Stimulated activated naive CD8-positive, alpha-beta T cell treated with anti-CD3 and anti-CD28 coated beads, Interleukin-15, Interleukin-2, amounts not matched to agents 100 U/mL and 50 U/mL, for 24 hours (primary cell): ENCODE results near the gene RWDD2A.
"Not testable (repeated sequence)": the region's sequence is repeated elsewhere in the genome, so short reads cannot be mapped to it uniquely, and the experiment has no call there.

Experiments used
- ATAC-seq: fragments of 150-1000 bp; cut with Tn5 transposase; one replicate; pipeline ENCODE4 v1.10.0; 2021
- DNase-seq: peaks from one replicate; pipeline ENCODE4 v3.0.0; 2021

Gene RWDD2A

DNA sequence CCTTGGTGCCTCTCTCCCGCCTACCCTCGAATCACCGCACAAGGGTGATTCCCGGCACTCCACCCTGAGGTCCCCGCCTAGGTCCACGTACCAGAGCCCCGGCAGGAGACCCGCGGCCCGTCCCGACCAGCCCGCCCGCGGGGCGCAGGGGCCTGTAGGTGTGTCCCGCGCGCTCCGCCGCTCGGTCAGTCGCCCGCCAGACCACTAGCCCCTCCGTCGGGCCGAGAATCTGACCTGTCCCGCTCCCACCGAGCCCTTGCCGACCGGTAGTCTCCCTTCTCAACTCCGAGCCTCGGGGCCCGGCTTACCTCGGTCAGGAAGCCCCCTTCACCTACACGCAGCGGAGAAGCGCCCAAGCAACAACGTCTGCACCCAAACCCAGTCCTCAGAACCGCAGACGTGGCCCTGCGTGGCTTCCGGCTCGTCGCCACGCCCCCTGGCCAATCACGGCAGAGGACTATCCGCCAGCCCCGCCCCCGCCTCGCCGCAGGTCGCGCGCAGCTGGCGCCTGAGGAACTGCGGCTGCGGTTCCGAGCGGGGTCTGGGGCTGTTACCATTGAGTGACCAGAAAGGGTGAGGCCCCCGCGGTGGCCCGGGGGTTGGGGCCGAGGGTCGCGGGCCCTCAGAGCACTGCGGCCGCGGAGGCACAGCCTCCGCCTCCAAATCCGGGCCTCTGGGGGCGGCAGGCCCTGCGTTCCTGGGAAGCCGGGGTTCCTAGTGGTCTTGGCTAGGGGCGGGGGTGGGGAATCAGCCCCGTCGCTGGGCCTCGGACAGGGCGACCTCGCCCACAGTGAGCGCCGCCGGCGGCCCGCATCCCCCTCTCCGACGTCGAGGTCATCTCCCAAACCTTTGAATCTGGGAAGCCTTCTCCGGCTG, at the start of gene RWDD2A, which contains the start of gene PGM3:
RWDD2A (plus strand) TSS at position 487 of the 876 bp plus-strand sequence. CDS start 1,095 bp downstream, outside the sequence.
PGM3 (minus strand) TSS at position 395 of the 876 bp plus-strand sequence. CDS start 2,253 bp downstream, outside the sequence.
- ATAC-seq (peak; percentile 98), DNase-seq (peak; percentile 90)

DNA sequence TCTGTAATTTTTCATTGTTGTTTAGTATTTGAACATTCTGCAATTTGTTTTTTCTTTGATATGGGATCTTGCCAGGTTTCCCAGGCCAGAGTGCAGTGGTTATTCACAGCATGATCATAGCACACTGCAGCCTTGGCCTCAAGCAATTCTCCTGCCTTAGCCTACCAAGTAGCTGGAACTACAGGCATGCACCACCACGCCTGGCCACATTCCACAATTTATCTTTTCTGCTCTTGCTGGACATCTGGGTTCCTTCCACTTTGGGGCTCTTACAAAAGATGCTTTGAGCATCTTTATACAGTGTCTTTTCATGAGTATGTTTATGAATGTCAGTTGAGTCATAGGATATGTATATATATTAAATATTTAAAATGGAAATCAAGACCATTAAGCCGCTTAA, 42.0 kb upstream of the RWDD2A start:
- no peak for DNase-seq
- no peak for ATAC-seq

DNA sequence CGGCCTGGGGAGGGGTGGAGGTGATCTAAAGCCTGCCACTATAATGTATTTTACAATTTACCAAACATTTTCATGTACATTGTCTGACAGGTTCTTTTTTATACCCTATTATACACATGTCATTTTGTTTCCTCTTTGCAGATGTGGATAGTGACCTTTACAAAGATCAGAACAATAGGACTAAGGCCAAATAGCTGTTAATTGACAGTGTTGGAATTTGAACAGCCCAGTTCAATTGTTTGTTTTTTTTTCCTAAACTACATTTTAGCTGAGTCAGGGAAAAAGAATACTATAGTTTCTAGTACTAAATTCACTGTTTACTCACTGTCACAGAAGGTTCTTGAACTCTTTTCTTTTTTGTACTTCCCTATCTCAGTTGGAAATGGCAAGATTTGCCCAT, 40.2 kb upstream of the RWDD2A start:
- ATAC-seq (no peak), DNase-seq (no peak)

DNA sequence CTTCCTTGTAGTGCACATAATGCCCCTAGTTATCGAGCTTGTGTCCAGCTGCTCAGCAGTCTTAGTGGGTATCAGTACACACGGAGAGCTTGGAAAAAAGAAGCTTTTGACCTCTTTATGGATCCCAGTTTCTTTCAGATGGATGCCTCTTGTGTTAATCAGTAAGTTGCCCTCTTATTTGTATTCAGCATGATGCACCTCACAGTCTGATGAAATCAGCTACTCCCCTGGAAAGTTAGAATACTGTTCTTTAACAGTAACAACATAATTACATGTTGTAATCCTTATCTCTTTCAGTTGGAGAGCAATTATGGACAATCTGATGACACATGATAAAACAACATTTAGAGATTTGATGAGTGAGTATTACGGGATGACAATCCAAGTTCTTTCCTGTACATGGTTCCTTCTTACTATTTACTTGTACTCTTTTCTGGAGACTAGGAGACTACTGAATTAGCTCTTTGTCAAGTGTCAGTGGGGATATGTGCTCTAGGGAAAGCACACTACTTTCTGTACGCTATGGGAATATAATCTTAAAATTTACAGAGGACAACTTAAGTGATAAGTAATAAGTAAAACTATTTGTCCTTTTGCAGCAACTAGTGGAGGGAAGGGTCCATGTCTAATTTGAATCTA, 39.2 kb upstream of the RWDD2A start:
- no peak for ATAC-seq
- DNase-seq, result no peak

DNA sequence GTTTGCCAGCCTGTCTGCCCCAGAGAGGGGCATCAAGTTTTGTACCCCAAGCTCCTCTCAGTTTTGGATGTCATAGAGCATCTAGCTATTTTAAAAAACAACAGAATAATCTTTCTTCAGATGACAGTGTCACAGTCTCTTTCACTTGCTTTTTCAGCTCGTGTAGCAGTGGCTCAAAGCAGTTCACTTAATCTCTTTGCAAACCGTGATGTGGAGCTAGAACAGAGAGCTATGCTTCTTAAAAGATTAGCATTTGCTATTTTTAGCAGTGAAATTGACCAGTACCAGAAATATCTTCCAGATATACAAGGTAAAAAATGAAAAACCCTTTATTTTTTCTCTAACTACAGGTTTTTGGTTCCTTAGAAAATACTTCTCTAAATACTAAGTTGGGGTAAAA, 37.4 kb upstream of the RWDD2A start:
- no peak for ATAC-seq

DNA sequence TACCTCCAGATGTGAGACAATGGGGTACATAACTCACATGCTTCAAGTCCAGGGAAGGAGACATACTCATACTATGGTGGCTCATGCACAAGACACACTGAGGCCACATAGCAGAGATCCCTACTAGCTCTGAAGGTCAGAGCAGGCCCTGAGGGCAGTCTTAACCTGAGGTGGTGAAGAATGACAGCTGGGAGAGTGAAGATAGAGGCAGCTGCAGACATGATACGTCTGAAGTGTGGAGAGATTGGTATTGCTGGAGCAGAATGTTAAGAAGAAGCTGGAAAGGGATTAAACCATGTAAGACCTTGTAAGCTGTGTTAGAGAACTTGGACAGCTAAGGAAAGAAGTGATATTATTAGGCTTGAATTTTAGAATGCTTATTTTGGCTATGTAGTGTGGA, 33.0 kb upstream of the RWDD2A start:
- DNase-seq, result no peak
- ATAC-seq, result no peak

More for the DNA sequence above, 37.4 kb upstream of the RWDD2A start:
- DNase-seq, result no peak

DNA sequence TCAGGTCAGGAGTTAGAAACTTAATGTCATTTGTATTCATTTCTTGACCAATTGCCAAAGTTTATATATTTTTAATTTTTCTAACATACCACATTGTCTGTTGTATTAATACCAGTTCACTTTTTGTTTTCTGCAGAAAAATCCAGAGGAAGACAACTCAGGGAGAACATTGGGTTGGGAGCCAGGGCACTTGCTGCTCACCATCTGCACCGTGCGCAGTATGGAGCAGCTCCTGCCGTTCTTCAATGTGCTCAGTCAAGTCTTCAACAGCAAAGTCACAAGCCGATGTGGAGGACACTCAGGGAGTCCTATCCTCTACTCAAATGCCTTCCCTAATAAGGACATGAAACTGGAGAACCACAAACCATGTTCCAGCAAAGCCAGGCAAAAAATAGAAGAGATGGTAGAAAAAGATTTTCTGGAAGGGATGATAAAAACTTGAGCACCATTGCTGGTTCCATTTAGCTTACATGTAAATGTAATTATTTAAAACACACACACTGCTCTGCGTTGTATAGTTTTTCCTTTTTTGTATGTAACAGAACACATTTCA, 25.4 kb upstream of the RWDD2A start:
- ATAC-seq, result no peak
- DNase-seq, result no peak

DNA sequence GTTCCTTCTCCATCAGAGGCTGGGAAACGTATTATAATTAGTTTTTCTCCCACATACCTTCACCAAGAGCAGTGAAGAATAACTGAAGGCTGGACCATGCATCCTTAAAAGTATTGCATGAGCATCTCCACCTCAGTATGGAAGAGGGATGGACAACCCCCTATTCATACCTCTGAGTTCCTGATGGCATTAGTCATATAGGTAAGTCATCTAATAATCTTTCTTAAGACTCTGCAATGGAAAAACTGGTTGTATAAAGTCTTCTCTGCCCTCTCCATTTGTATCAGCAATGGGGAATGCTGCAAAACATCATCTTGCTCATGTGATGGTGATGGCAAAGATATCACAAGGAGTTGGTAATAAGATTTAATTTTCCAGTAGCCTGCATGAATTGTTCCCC, 24.6 kb upstream of the RWDD2A start:
- ATAC-seq (no peak), DNase-seq (no peak)

DNA sequence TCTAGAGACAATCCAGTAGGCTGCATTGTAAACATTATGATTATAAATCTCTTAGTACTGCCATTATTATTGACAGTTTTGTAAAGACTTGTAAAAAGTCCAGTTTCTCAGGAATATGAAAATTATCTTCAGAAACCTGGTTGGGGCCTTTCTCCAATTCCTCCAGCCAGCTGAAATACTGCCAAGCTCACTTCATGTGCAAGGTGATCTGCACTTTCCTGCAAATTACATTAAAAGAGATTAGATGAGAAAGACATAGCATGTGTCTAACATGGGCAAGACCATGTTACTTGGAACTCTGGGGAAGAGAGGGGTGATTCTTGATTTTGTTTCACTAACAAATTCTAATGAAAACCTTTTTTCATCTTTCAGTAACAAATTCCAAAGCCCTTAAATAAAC, 24.1 kb upstream of the RWDD2A start:
- no peak for DNase-seq
- no peak for ATAC-seq

DNA sequence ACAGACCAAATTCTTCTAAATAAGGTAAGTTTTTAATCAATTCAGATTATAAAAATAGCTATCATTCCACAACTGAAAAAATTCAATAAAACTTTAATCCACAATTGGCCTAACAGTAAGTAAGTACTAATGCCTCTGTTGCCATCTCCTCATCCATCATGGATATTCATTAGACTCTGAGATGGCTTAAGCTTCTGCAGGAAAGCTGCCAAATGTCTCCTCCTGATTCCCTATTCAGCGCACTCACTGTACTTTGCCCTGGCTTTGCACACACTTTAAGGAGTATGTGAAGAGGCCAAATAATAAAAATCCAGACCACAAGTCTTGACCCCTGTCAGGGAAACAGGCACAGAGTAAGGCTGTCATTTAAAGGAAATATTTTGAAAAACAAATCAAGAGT, 23.6 kb upstream of the RWDD2A start:
- ATAC-seq, result no peak
- no peak for DNase-seq

DNA sequence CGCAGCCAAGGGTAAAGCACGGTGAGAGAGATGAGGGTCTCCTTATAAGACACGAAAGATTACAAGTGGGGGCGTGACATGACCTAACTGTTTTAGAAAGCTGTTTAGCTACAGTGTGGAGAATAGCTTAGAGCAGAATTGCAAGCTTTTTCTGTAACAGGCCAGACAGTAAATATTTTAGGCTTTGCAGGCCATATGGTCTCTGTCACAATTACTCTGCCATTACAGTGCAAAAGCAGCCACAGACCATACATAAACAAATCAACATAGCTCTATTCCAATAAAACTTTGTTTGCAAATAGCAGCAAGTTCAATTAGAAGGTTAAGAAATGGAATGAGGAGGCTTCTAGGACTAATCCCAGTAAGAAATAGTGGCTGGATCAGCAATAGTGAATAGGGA, 16.9 kb upstream of the RWDD2A start:
- DNase-seq (no peak), ATAC-seq (no peak)

DNA sequence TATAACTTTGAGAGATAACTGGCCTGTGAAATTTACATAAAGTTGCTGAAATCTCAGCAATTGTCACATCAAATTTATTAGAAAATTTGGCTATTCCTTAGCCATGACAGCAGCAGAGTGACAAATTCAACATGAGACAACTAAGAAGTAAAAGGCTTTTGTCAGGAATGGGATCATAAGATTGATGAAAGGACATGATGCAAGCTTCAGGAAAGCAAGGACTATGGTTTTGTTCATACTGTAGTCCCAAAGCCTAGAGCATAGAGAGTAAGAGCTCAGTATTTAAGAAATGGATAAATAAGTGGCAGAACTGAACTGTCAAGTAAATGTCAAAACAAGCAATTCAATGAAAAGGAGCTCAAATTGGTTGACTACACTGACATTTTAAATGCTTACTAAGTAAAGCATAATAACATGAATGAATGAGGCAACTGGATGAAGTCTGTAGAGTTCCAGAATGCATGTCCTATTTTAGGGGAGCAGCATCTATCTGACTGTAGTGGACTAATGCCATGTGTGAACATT, 12.7 kb upstream of the RWDD2A start:
- ATAC-seq (no peak), DNase-seq (no peak)

DNA sequence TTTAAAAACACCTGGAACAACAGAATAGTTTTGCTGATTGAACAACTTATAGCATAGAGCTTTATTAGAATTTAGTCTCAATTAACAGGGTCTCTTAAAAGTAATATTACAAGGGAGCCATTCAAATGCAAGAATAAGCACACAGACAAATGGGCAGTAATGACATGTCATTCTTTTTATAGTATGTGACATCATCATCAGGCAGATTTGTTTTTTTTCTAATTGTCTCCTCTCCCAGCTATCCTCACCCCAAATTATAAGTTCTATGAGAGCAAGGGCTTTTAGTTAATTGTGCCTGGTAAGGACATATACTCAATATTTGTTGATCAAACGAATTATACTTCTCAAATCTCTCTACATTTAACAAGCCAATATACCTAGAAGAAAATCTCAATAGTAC, 11.0 kb upstream of the RWDD2A start:
- no peak for DNase-seq
- ATAC-seq, result no peak

DNA sequence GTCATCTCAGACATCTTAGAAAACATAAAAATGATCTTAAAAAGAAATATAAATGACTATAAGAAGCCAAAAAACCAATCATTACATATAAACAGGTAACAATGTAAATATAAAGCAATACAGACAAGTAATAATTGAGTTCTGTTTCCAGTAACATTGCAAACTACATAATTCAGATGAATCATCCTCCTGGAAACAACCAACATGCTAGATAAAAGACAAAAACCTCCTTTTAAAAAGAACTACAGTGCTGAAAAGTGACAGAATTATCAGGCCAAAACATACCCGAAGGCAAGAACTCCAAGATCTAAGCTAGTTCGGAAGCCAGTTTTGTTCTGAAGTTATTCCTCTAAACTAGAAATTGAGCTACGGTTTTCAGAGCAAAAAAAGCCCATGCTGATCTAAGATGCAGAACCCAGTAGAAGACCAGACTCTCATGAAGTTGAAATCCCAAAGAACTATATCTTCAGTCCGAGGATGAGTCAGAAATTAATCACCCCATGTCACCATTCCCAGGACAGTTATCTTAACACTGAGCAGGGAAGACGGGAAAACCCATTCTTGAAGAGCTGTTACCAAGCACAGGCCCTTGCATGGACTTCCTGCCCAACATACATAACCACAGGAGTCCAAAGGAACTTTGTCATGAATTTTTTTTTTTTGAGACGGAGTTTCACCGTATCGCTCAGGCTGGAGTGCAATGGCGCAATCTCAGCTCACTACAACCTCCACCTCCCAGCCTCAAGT, 9.9 kb upstream of the RWDD2A start:
- ATAC-seq (no peak), DNase-seq (no peak)

DNA sequence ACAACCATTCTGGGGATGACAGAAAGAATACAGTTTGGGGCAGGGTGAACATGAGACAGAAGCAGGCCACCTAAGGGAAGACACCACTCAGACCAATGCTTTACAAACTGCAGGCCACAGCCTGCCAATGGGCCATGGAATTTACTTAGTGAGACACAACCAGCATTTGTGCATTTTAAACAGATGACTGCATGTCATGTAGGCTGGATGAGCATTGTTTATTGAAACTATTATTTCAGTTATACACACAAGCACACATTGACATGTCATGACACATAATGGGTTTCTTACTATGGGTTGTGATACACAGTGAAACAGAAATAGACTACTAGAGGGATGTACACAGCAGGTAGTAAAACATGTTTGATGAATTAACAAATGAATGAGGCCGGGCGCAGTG, 8.1 kb upstream of the RWDD2A start:
- ATAC-seq (no peak), DNase-seq (no peak)

DNA sequence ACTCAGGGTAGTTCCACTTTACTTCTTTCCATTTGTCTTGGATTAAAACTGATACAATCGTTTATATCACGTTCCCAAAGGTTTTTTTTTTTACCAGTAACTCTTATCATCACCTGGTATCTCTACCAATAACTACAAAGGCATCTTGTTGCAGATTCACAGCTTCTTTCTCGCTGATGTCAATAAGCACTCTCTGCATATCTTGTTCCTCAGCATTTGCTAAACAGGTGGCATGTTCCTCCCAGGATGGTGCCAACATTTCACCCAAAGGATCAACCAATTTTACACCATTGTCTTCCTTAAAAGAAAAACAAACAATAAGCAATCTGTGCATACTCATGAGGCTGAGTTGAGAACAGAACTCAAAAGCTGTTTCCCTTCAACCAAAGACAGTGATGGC, 4.7 kb upstream of the RWDD2A start:
- no peak for ATAC-seq
- no peak for DNase-seq

DNA sequence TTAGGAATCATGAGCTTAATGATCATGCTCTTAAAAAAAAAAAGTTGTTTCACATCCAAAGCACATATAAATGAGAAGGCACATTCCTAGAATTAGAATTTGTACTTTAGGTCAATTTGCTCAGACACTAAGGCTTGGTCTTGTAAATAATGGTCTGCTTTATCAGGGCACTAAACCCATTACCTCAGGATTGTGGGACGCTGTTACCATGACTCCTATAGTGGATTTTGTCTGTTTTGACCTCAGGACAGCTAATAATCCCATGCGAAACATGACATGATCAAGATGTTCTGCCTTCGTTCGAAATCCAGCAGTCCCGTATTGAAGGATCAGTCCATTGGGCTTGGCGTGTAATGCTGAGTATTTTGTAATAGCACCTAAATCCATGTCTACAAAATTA, 2.5 kb upstream of the RWDD2A start:
- no peak for DNase-seq
- no peak for ATAC-seq

DNA sequence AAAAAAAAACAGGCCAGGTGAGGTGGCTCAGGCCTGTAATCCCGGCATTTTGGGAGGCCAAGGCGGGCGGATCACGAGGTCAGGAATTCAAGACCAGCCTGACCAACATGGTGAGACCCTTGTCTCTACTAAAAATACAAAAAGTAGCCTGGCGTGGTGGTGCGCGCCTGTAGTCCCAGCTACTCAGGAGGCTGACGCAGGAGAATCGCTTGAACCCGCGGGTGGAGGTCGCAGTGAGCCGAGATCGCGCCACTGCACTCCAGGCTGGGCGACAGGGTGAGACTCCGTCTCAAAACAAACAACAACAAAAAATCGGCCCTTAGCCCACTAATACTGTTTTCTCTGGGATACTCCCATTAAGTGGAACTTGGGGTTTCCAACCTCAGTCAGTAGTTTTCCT, 1.2 kb upstream of the RWDD2A start:
- not testable (repeated sequence) for ATAC-seq, DNase-seq

DNA sequence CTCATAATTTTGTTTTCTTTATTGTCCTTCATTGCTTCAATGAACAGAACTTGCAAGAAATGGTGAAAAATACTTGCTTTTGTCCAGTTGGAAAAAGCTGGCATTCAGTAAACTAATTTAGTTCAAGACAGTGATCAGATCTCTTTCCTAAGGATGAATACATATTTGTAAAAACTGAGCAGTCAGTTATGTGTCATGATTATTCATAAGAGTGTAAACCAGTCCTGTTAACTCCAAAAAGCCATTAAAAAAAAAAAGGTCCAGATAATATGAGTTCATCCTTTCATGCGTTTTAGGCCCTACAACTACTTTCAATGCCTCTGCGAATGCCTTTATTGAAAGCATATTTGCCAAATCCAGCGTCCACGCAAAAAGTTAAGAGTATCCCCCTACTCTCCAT, 701 bp upstream of the RWDD2A start:
- no peak for ATAC-seq

DNA sequence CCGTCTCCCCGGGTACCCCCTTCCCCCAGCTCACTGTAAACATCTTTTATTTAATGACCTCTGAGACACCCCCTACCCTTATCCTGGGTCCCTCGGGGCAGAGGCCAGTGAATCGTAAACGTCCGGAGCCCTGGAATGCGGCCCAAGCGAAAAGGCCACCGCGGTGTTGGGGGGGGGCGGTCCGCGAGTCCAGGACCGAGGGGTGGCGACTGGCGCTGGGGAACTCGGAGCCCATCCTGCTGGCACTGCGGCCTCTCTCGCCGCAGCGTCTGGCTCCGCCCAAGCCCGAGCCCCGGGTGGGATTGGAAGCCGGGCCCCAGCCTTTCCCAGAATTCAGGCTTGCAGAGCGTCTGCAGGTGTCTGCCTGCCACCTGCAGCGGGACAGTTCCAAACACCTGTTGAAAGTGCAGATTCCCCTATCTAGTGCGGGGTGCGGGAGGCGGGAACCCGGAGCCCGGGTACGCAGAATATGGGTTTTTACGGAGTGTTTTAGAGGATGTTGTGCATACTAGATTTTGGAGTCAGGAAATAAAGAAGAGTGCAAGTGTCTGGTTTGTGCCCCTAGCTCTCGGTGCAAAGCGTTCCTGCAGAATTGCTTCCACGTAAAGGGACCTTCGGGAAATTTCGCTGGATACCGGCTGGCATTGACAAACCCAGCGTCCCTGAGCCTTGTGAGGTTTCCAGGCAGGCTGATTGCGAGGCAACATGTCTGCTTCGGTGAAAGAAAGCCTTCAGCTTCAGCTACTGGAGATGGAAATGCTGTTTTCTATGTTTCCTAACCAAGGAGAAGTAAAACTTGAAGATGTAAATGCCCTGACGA, 800 bp downstream of the RWDD2A start:
- DNase-seq, result peak; percentile 30
- ATAC-seq, result no peak

More for the DNA sequence above, 701 bp upstream of the RWDD2A start:
- no peak for DNase-seq

DNA sequence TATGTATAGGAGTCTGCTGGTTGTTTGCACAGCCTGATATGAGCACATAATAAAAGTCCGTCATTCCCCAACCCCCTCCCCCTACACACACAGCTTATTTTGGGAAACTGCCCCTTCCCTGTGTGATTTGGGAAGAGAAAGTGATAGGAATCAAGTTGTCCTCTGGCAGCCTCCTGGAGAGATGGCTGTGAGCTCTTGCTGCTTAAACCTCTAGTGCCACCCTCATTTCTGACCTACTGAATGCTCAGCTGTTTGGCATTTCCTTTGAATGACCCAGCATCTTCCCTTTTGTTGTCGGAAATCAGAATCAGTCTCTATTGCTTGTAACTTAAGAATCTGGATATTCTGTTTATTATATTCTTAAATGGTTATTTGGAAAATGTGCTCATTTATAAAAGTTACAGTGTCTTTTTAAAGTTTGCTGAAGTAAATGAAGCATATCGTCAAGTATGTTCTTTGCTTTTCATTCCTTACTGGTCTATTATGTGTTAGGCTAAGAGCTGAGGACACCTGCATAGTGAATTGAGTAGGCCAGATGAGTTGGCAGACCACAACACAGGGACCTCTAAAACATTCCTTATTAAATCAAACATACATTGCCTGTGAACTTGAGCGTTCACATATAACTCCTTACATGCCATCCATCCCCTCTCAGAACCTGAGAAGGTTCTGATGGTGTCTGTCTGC, 5.5 kb downstream of the RWDD2A start:
- ATAC-seq (no peak), DNase-seq (no peak)
